HG03521 (cell line): ENCODE data around the gene OSBPL3.
A peak's percentile ranks its signal among the peaks of the same experiment; 100 is the strongest.
"Not testable (repeated sequence)": the region's sequence is repeated elsewhere in the genome, so short reads cannot be mapped to it uniquely, and the experiment has no call there.

Experiments used
- ATAC-seq: cut with Tn5 transposase; IDR thresholded peaks from one replicate; pipeline ENCODE4 v1.9.1; 2021; ENCODE audit warnings: mild to moderate bottlenecking, moderate library complexity; ENCODE audit not compliant: unreplicated experiment

The OSBPL3 gene

DNA sequence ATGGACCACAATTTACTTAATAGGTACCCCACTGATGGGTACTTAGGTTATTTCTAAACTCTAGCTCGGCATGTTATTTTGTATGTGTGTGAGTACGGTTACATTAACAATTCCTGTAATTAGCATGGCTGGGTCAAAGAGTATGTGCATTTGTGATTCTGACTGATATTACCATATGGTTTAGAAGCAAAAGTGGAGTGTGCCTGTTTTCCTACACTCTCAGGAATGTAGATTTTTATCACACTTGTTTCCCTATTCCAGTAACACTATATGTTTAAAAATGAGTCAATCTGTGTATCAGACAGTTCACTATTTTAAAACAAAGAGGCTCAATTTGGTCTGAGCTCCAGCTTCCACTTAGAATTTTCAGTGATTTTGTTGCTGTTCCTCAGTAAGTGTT is 178.1 kb downstream of the OSBPL3 start:
- ATAC-seq: no peak

DNA sequence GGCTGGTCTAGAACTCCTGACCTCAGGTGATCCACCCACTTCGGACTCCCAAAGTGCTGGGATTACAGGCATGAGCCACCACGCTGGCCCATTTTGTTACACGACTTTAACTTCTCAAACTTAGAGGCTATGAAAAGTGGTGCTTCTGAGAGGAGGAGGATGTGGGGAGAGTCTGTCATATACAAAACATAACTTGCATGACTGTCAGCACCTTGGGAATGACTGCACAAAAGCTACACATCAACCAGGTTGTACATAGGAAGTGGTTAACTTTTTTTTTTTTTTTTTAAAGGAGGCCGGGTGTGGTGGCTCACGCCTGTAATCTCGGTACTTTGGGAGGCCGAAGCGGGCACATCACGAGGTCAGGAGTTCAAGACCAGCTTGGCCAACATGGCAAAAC is 179.3 kb downstream of the OSBPL3 start:
- ATAC-seq: no peak

DNA sequence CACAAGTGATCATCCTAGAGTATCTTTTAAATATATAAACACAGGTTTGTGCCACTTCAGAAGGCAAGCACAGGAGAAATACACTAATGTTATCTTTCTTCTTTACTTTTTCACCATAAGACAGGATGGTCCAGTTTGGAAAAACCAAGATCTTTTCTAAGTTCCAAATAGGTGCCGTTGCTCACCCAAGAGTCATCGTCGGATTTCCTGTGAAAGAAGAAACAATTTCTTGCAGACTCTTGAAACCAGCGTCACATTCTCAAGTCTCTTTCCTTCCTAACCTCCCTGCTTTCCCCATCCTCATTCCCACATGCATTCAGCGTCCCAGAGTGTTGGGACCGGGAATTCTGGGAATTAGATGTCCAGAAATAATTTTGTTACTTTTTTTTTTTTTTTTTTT is 179.9 kb downstream of the OSBPL3 start:
- no peak for ATAC-seq

DNA sequence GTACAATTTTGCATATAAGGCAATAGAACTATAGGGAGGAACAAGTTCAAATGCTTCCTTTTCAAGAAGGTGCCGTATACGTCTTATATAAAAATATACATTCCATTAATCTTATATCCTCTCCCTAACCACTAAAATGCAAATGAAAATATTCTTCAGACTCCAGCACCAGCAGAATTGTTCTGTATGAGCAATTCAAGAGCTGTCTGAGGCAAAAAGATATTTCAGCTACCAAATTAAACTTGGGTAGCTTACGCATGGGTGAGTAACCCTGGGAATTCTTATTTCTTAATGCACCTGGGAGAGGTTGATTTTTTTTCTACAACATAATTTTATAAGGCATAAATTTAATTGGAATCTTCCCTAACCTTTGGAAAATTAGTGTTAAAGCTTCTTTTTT is 180.5 kb downstream of the OSBPL3 start:
- no peak for ATAC-seq

GRCh38 chr7:24798261-24798660 is 181.7 kb downstream of the OSBPL3 start:
- no peak for ATAC-seq

- no peak for ATAC-seq
These were observed 182.7 kb downstream of the OSBPL3 start for GRCh38 chr7:24797270-24797669.

DNA sequence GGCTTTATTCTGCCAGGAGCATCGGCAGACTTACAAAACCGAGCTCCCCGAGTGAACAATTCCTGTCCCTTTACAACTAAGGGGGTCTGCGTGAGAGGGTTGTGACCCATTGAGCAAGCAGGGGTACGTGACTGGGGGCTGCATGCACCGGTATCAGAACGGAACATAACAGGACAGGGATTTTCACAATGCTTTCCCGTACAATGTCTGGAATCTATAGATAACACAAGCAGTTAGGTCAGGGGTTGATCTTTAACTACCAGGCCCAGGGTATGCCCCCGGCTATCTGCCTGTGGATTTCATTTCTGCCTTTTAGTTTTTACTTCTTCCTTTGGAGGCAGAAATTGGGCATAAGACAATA is 184.6 kb downstream of the OSBPL3 start:
- no peak for ATAC-seq

- ATAC-seq: not testable (repeated sequence)
These were observed 185.1 kb downstream of the OSBPL3 start for GRCh38 chr7:24794751-24795406.

- no peak for ATAC-seq
These were observed 185.9 kb downstream of the OSBPL3 start for GRCh38 chr7:24793982-24794648.

- no peak for ATAC-seq
These were observed 190.9 kb downstream of the OSBPL3 start for GRCh38 chr7:24788961-24789576.

DNA sequence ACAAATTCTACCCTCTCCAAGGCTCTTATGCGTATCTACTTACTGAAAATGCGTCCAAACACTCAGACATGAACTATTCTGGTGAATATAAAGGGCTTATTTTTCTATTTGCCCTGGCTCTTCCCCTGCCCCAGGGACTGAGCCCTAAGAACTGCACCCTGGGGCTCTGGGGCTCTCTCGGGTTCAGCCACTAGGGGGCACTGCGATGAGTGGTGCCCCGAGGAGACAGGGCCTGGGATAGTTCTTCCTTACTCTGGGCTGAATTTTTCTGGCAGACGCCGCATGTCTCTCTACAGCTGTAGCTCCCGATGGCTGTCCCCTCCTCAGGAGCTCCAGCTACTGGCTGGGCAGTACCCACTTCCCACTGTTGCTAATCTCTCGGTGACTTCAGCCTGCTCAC is 191.9 kb downstream of the OSBPL3 start:
- ATAC-seq: no peak

GRCh38 chr7:24786941-24787340 is 193.0 kb downstream of the OSBPL3 start:
- ATAC-seq: no peak

- ATAC-seq: no peak
These were observed 193.7 kb downstream of the OSBPL3 start for GRCh38 chr7:24786306-24786705.

DNA sequence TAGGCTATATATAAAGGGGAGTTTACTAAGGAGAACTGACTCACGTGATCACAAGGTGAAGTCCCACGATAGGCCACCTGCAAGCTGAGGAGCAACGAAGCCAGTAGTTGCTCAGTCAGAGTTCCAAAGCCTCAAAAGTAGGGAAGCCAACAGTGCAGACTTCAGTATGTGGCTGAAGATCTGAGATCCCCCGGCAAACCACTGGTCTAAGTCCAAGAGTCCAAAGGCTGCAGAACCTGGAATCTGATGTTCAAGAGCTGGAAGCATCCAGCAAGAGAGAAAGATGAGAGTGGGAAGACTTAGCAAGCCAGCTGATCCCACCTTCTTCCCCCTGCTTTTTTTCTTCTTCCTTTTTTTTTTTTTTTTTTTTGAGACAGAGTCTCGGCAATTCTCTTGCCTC is 195.7 kb downstream of the OSBPL3 start:
- no peak for ATAC-seq

DNA sequence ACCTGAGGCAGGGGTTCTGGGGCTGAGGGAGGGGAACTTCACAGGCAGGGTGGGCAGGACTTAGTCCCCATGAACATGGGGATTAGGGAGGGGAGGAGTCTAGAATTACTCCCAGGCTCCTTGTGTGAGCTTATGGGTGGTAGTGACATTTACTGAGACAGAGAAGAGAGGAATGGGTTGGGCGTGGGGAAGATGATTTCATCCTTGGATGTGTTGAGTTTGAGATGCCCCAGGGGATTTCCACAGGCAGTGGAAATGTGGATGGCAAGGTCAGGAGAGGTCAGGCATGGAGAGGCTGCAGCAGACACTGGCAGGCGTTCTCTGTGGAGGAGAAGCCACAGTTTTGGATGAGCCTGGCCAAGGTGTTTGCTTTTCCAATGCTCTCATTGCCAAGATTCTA is 196.3 kb downstream of the OSBPL3 start:
- ATAC-seq: no peak

DNA sequence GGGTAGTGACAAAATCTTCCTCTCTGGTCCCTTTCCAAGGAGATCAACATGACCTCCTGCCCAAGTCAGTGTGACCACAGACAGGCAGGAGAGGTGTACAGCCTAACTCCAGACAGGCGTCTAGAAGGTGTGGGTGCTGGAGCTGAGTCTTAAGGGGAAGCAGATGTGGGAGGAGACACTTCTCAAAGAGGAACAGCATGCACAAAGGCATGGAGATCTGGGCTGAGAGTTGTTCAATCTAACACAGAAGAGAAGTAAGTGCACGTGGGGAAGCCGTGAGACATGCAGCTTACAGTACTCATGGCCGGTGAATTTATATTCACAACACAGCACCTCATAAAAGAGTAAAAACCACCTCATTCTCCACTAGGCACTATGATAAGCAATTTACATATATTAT is 198.9 kb downstream of the OSBPL3 start:
- ATAC-seq: no peak

- no peak for ATAC-seq
These were observed 200.7 kb downstream of the OSBPL3 start for GRCh38 chr7:24779283-24779655.

- ATAC-seq: peak; percentile 37
These were observed 201.3 kb downstream of the OSBPL3 start for GRCh38 chr7:24778543-24779282.

- ATAC-seq: no peak
These were observed 202.2 kb downstream of the OSBPL3 start for GRCh38 chr7:24777806-24778205.

DNA sequence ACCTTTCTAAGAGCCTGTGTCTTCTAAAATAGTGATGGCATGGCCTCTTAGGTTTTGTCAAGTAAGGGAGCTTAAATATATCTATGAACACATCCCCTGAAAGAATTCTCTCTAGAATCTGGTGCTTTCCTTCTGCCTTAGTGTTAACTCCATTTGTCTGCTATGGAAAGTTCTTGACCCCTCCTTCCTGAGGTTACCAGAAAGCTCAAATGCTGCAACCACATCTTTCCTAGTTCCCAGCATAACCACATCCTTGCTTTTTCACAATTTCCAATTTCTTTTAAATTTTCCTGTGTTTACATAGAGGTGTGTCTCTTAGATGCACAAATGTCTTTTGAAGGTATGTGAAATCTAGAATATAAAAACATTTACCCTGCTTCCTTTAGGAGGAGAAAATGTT is 206.3 kb downstream of the OSBPL3 start:
- no peak for ATAC-seq

DNA sequence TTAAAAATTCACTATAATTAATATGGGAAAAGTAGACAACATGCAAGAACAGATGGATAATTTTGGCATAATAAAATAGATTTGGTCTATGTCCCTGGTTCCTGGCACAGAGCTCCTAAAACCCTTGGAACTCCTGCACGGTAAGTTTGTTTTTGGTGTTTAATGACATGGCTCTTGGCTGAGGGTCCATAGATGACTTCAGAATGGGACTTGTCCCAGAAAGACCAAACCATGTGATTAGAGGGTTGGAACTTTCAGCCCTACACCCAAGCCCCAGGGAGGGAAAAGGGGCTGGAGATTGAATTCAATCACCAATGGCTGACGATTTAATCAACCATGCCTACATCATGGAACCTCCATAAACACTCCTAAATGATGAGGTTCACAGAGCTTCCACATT is 210.1 kb downstream of the OSBPL3 start:
- no peak for ATAC-seq
